ENCODE results near the gene UBE2V1.
"Not testable (repeated sequence)": the region's sequence is repeated elsewhere in the genome, so short reads cannot be mapped to it uniquely, and the experiment has no call there.

UBE2V1 gene

DNA sequence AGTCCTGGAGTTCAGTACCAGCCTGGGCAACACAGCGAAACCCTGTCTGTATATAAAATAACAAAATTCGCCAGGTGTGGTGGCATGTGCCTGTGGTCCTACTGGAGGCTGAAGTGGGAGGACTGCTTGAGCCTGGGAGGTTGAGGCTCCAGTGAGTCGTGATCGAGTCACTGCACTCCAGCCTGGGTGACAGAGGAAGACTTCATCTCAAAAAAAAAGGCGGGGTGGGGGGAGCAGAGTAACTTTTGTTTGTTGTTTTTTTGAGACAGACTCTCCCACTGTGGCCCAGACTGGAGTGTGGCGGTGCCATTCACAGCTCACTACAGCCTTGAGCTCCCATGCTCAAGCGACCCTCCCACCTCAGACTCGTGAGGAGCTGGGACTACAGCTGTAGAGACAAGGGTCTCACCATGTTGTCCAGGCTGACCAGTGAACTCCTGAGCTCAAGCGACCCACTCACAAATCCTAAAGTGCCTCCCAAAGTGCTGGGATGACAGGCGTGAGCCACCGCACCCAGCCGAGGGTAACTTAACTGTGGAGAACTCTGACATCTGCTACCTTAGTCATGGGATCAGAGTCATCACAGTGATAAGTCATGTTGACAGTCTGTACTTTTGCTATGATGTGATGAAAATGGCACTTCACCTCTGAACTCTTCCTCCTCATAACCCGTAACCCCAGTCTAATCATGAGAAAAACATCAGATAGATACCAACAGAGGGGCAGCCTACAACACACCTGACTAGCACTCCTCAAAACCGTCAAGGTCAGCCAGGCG, 24.1 kb upstream of the UBE2V1 start:
- DNase-seq (ENCODE audit: low read depth, low spot score) = no peak
- no peaks in the 10 kb centered on the region for H3K27me3 ChIP-seq (ENCODE audit: insufficient read depth, insufficient read length)
- no peaks in the 10 kb centered on the region for H3K9me3 ChIP-seq (ENCODE audit: insufficient read depth, low read length)
- no peak overlapping the region for H3K4me3 ChIP-seq (ENCODE audit: insufficient read length, low read depth)
- peaks cover 86% of the 10 kb centered on the region for H3K36me3 ChIP-seq (ENCODE audit: insufficient read depth, insufficient read length, low read length)
- peaks cover 19% of the 10 kb centered on the region for H3K4me1 ChIP-seq (ENCODE audit: insufficient read depth, insufficient read length)
- no peak overlapping the region for H3K9ac ChIP-seq (ENCODE audit: insufficient read length, low read depth)
- TF ChIP-seq SUZ12 (IDR thresholded peaks at IDR 0.05; ENCODE audit: extremely low read depth, insufficient read depth, insufficient read length) (no peak), ZNF274 (IDR thresholded peaks at IDR 0.05; ENCODE audit: low read depth, low read length) (no peak), YY1 (IDR thresholded peaks at IDR 0.05; ENCODE audit: insufficient read depth, insufficient read length) (no peak)

- Histone ChIP-seq H3K36me3 (ENCODE audit: insufficient read depth, insufficient read length, low read length) (peaks cover 83% of the 10 kb centered on the region), H3K4me1 (ENCODE audit: insufficient read depth, insufficient read length) (peaks cover 16% of the 10 kb centered on the region)
- H3K9me3 ChIP-seq (ENCODE audit: insufficient read depth, low read length); H3K4me3 ChIP-seq (ENCODE audit: insufficient read length, low read depth); H3K27me3 ChIP-seq (ENCODE audit: insufficient read depth, insufficient read length); DNase-seq (ENCODE audit: low read depth, low spot score); H3K9ac ChIP-seq (ENCODE audit: insufficient read length, low read depth): not testable (repeated sequence)
Measured at GRCh38 chr20:50135157-50135556, 22.2 kb upstream of the UBE2V1 start.

DNA sequence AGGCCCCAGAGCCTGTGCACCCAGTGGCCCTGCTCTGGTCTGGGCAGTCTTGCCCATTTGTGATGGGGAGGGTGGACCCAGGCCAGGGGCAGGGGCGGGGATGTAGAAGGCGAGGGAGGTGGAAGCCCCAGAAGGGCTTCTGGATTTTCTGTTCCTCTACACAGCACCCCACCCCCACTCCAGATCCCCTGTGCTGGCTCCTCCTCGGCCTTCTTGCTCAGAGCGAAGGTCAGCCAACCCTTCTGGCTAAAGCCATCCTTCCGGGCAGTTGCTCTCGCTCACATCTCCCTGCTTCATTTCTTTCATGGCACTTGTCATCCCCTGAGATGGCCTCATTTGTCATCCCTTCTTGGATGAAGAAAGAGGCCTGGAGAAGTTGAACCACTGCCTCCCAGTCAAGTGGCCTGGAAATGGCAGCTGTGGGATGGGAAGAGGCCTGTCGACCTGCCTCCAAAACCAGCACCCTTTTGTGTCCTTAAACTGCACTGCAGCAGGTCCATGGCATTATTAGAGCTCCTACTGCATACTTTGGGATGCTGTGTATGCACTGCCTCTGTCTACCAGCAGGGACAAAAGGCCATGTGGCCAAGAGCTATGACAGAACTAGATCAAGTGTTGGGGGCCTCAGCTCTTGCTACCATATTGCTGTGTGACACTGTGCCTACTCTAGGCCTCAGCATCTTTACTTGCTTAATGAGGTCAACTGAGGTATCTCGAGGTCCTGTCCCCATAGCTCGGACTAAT, 20.7 kb upstream of the UBE2V1 start:
- Histone ChIP-seq H3K4me1 (ENCODE audit: insufficient read depth, insufficient read length) (peaks cover 9% of the 10 kb centered on the region), H3K9me3 (ENCODE audit: insufficient read depth, low read length) (no peaks in the 10 kb centered on the region), H3K36me3 (ENCODE audit: insufficient read depth, insufficient read length, low read length) (peaks cover 83% of the 10 kb centered on the region), H3K27me3 (ENCODE audit: insufficient read depth, insufficient read length) (no peaks in the 10 kb centered on the region), H3K4me3 (ENCODE audit: insufficient read length, low read depth) (no peak overlapping the region), H3K9ac (ENCODE audit: insufficient read length, low read depth) (no peak overlapping the region)
- TF ChIP-seq YY1 (IDR thresholded peaks at IDR 0.05; ENCODE audit: insufficient read depth, insufficient read length) = no peak
- TF ChIP-seq SUZ12 (IDR thresholded peaks at IDR 0.05; ENCODE audit: extremely low read depth, insufficient read depth, insufficient read length) = no peak
- TF ChIP-seq ZNF274 (IDR thresholded peaks at IDR 0.05; ENCODE audit: low read depth, low read length) = no peak
- no peak for DNase-seq (ENCODE audit: low read depth, low spot score)

- no peak overlapping the region for H3K9ac ChIP-seq (ENCODE audit: insufficient read length, low read depth)
- no peak for TF ChIP-seq YY1 (IDR thresholded peaks at IDR 0.05; ENCODE audit: insufficient read depth, insufficient read length)
- TF ChIP-seq SUZ12 (IDR thresholded peaks at IDR 0.05; ENCODE audit: extremely low read depth, insufficient read depth, insufficient read length) = no peak
- no peak for TF ChIP-seq ZNF274 (IDR thresholded peaks at IDR 0.05; ENCODE audit: low read depth, low read length)
- no peak overlapping the region for H3K4me3 ChIP-seq (ENCODE audit: insufficient read length, low read depth)
- no peak for DNase-seq (ENCODE audit: low read depth, low spot score)
- H3K4me1 ChIP-seq (ENCODE audit: insufficient read depth, insufficient read length) = peaks cover 6% of the 10 kb centered on the region
- H3K27me3 ChIP-seq (ENCODE audit: insufficient read depth, insufficient read length) = no peaks in the 10 kb centered on the region
- no peaks in the 10 kb centered on the region for H3K9me3 ChIP-seq (ENCODE audit: insufficient read depth, low read length)
- H3K36me3 ChIP-seq (ENCODE audit: insufficient read depth, insufficient read length, low read length) = peaks cover 83% of the 10 kb centered on the region
Measured at GRCh38 chr20:50133041-50133440, 20.1 kb upstream of the UBE2V1 start.

- peaks cover 88% of the 10 kb centered on the region for H3K36me3 ChIP-seq (ENCODE audit: insufficient read depth, insufficient read length, low read length)
Measured at GRCh38 chr20:50130995-50131394, 18.0 kb upstream of the UBE2V1 start.

DNA sequence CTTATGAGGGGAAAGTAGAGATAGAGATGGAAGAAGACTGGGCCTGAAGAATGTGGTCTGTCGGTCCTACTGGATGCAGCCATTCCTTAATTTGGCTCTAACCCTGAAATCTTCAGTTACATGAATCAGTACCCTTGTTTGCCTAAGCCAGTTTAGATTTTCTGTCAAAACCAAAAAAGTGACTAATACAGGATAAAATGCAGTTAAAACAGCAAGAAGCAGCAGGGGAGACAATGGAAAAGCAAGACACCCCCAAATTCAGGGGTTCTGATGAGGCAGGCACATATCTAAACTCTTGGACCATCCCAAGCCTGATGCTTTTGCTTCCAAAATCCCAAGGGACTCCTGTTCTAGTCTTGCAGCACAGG, 17.4 kb upstream of the UBE2V1 start:
- no peaks in the 10 kb centered on the region for H3K9me3 ChIP-seq (ENCODE audit: insufficient read depth, low read length)
- H3K4me3 ChIP-seq (ENCODE audit: insufficient read length, low read depth) = no peak overlapping the region
- no peaks in the 10 kb centered on the region for H3K4me1 ChIP-seq (ENCODE audit: insufficient read depth, insufficient read length)
- no peaks in the 10 kb centered on the region for H3K27me3 ChIP-seq (ENCODE audit: insufficient read depth, insufficient read length)
- H3K36me3 ChIP-seq (ENCODE audit: insufficient read depth, insufficient read length, low read length) = peaks cover 86% of the 10 kb centered on the region
- TF ChIP-seq SUZ12 (IDR thresholded peaks at IDR 0.05; ENCODE audit: extremely low read depth, insufficient read depth, insufficient read length) = no peak
- TF ChIP-seq ZNF274 (IDR thresholded peaks at IDR 0.05; ENCODE audit: low read depth, low read length) = no peak
- no peak for TF ChIP-seq YY1 (IDR thresholded peaks at IDR 0.05; ENCODE audit: insufficient read depth, insufficient read length)
- DNase-seq (ENCODE audit: low read depth, low spot score) = no peak
- no peak overlapping the region for H3K9ac ChIP-seq (ENCODE audit: insufficient read length, low read depth)

More at GRCh38 chr20:50130995-50131394, 18.0 kb upstream of the UBE2V1 start:
- TF ChIP-seq SUZ12 (IDR thresholded peaks at IDR 0.05; ENCODE audit: extremely low read depth, insufficient read depth, insufficient read length) = no peak
- no peak for TF ChIP-seq YY1 (IDR thresholded peaks at IDR 0.05; ENCODE audit: insufficient read depth, insufficient read length)
- no peak for TF ChIP-seq ZNF274 (IDR thresholded peaks at IDR 0.05; ENCODE audit: low read depth, low read length)
- H3K4me3 ChIP-seq (ENCODE audit: insufficient read length, low read depth) = no peak overlapping the region
- no peaks in the 10 kb centered on the region for H3K4me1 ChIP-seq (ENCODE audit: insufficient read depth, insufficient read length)
- H3K9ac ChIP-seq (ENCODE audit: insufficient read length, low read depth) = no peak overlapping the region
- no peaks in the 10 kb centered on the region for H3K27me3 ChIP-seq (ENCODE audit: insufficient read depth, insufficient read length)
- no peak for DNase-seq (ENCODE audit: low read depth, low spot score)
- H3K9me3 ChIP-seq (ENCODE audit: insufficient read depth, low read length) = no peaks in the 10 kb centered on the region

GRCh38 chr20:50129662-50130355, 16.9 kb upstream of the UBE2V1 start:
- no peak overlapping the region for H3K9ac ChIP-seq (ENCODE audit: insufficient read length, low read depth)
- no peak for DNase-seq (ENCODE audit: low read depth, low spot score)
- H3K27me3 ChIP-seq (ENCODE audit: insufficient read depth, insufficient read length) = no peaks in the 10 kb centered on the region
- peaks cover 86% of the 10 kb centered on the region for H3K36me3 ChIP-seq (ENCODE audit: insufficient read depth, insufficient read length, low read length)
- no peaks in the 10 kb centered on the region for H3K9me3 ChIP-seq (ENCODE audit: insufficient read depth, low read length)
- H3K4me3 ChIP-seq (ENCODE audit: insufficient read length, low read depth) = no peak overlapping the region
- H3K4me1 ChIP-seq (ENCODE audit: insufficient read depth, insufficient read length) = no peaks in the 10 kb centered on the region
- no peak for TF ChIP-seq YY1 (IDR thresholded peaks at IDR 0.05; ENCODE audit: insufficient read depth, insufficient read length)

All from NT2/D1 (cell line).